HG03066 (cell line): Measurements from ENCODE around the gene KRT4.

Experiments
- ATAC-seq: cut with Tn5 transposase; IDR thresholded peaks from one replicate; pipeline ENCODE4 v1.9.1; 2021; ENCODE audit warnings: low read depth; ENCODE audit not compliant: unreplicated experiment

The KRT4 gene

GRCh38 chr12:52837413-52837741, 23.5 kb upstream of the KRT4 start:
- ATAC-seq = no peak

- no peak for ATAC-seq
Observed at GRCh38 chr12:52836491-52837412, 22.8 kb upstream of the KRT4 start.

GRCh38 chr12:52836042-52836466, 22.1 kb upstream of the KRT4 start:
- no peak for ATAC-seq

GRCh38 chr12:52835271-52836041, 21.5 kb upstream of the KRT4 start:
- no peak for ATAC-seq

GRCh38 chr12:52834727-52835001, 20.7 kb upstream of the KRT4 start:
- no peak for ATAC-seq

- ATAC-seq = no peak
Observed at GRCh38 chr12:52833922-52834726, 20.2 kb upstream of the KRT4 start, which contains the start of gene KRT79. Gene KRT79, minus strand, starts transcription at chr12:52834311. Its CDS starts 51 bp downstream, at chr12:52834260.

- ATAC-seq = no peak
Observed at GRCh38 chr12:52832985-52833905, 19.3 kb upstream of the KRT4 start.

GRCh38 chr12:52832451-52832850, 18.5 kb upstream of the KRT4 start:
- ATAC-seq = no peak

- ATAC-seq = no peak
Observed at GRCh38 chr12:52831251-52831650, 17.3 kb upstream of the KRT4 start.

- ATAC-seq = no peak
Observed at GRCh38 chr12:52829986-52830770, 16.3 kb upstream of the KRT4 start.

GRCh38 chr12:52828591-52829021, 14.7 kb upstream of the KRT4 start:
- no peak for ATAC-seq

- ATAC-seq = no peak
Observed at GRCh38 chr12:52828156-52828555, 14.2 kb upstream of the KRT4 start.

- ATAC-seq = no peak
Observed at GRCh38 chr12:52827499-52828090, 13.7 kb upstream of the KRT4 start.

- ATAC-seq = no peak
Observed at GRCh38 chr12:52826611-52827498, 12.9 kb upstream of the KRT4 start.

- ATAC-seq = no peak
Observed at GRCh38 chr12:52825961-52826360, 12.0 kb upstream of the KRT4 start.

- no peak for ATAC-seq
Observed at GRCh38 chr12:52824741-52825410, 11.0 kb upstream of the KRT4 start.

GRCh38 chr12:52823761-52824450, 10.0 kb upstream of the KRT4 start:
- no peak for ATAC-seq
